ENCODE measurements around the gene PPM1L.

GRCh38 chr3:160904691-160905090 is 148.7 kb downstream of the PPM1L start:
- TF ChIP-seq POLR2A (IDR thresholded peaks at IDR 0.05), result no peak
- no peak for TF ChIP-seq CTCF (IDR thresholded peaks at IDR 0.05)
